Uterus (tissue), 2 donors: ENCODE data around the gene IRF7.
"Not testable (repeated sequence)": the region's sequence is repeated elsewhere in the genome, so short reads cannot be mapped to it uniquely, and the experiment has no call there.

Experiments
- POLR2A ChIP-seq, 2 donors: fragments of 450-650 bp; IDR thresholded peaks; one replicate each; pipeline ENCODE4 v1.6.1; 2016; ENCODE audit warnings: antibody characterized with exemption in 2 of 2, mild to moderate bottlenecking in 1 of 2, moderate library complexity in 1 of 2
- TF ChIP-seq, protein P1 (sequence below), 4 experiments: fragments of 200-600 bp in 2 of 4; fragments of 450-650 bp in 2 of 4; sonication (generic) in 2 of 4; IDR thresholded peaks; one replicate each; pipeline ENCODE4 v1.5.1; 2016 to 2019; ENCODE audit warnings: antibody characterized with exemption in 4 of 4, mild to moderate bottlenecking in 2 of 4, moderate library complexity in 1 of 4

DNA sequence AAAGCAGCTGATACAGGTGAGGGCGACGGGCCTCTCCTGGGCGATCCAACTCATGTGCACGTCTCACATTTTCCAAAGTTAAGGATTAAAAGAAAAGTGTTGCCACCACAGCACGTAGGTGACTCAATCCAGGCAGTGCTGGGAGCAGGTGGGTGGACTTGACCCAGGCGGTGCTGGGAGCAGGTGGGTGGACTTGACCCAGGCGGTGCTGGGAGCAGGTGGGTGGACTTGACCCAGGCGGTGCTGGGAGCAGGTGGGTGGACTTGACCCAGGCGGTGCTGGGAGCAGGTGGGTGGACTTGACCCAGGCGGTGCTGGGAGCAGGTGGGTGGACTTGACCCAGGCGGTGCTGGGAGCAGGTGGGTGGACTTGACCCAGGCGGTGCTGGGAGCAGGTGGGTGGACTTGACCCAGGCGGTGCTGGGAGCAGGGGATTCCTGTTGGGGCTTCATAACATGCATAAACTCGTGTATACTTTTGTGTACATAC is 32.0 kb upstream of the IRF7 start:
- TF ChIP-seq, protein P1, sequence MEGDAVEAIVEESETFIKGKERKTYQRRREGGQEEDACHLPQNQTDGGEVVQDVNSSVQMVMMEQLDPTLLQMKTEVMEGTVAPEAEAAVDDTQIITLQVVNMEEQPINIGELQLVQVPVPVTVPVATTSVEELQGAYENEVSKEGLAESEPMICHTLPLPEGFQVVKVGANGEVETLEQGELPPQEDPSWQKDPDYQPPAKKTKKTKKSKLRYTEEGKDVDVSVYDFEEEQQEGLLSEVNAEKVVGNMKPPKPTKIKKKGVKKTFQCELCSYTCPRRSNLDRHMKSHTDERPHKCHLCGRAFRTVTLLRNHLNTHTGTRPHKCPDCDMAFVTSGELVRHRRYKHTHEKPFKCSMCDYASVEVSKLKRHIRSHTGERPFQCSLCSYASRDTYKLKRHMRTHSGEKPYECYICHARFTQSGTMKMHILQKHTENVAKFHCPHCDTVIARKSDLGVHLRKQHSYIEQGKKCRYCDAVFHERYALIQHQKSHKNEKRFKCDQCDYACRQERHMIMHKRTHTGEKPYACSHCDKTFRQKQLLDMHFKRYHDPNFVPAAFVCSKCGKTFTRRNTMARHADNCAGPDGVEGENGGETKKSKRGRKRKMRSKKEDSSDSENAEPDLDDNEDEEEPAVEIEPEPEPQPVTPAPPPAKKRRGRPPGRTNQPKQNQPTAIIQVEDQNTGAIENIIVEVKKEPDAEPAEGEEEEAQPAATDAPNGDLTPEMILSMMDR (IDR thresholded peaks at IDR 0.05) = not testable (repeated sequence)
- not testable (repeated sequence) for TF ChIP-seq POLR2A (IDR thresholded peaks at IDR 0.05)
